Tibial nerve (tissue), 4 donors: ENCODE measurements around the gene FAM76B. TPM values are rescaled to one million over a fixed set of nuclear protein-coding genes. Genes with fewer than 3 reads are reported as not detected.

ENCODE experiments used
- DNase-seq, 2 donors: peaks; one replicate each; pipeline ENCODE4 v3.0.0-alpha.2; 2019; ENCODE audit warnings: low spot score in 2 of 2
- H3K27ac ChIP-seq, 4 donors: fragments of 200-600 bp; sonication (generic) in 3 of 4; one replicate each; pipeline ENCODE4 v1.5.1; 2017 to 2019; ENCODE audit warnings: mild to moderate bottlenecking in 1 of 4
- H3K27me3 ChIP-seq, 2 donors: fragments of 200-600 bp; sonication (generic) in 1 of 2; one replicate each; pipeline versions ENCODE4 v1.5.1 to v1.6.0; 2017 to 2019
- H3K36me3 ChIP-seq, 3 donors: fragments of 200-600 bp; sonication (generic); one replicate each; pipeline ENCODE4 v1.5.1; 2018 to 2019
- H3K4me1 ChIP-seq, 4 donors: fragments of 200-600 bp; sonication (generic) in 3 of 4; one replicate each; pipeline ENCODE4 v1.5.1; 2017 to 2019
- H3K4me3 ChIP-seq, 4 donors: fragments of 200-600 bp; sonication (generic) in 3 of 4; one replicate each; pipeline ENCODE4 v1.5.1; 2017 to 2019; ENCODE audit warnings: mild to moderate bottlenecking in 1 of 4, moderate library complexity in 1 of 4
- H3K9me3 ChIP-seq, 4 donors: fragments of 200-600 bp; sonication (generic) in 3 of 4; one replicate each; pipeline ENCODE4 v1.5.1; 2017 to 2019
- CTCF ChIP-seq, 5 experiments: fragments of 200-600 bp in 3 of 5; fragments of 450-650 bp in 2 of 5; sonication (generic) in 3 of 5; IDR thresholded peaks; one replicate each; pipeline ENCODE4 v1.5.1; 2016 to 2019; ENCODE audit warnings: antibody characterized with exemption in 5 of 5, mild to moderate bottlenecking in 3 of 5, moderate library complexity in 2 of 5
- EP300 ChIP-seq, 2 donors: sonication (generic); formaldehyde crosslinking; IDR thresholded peaks; one replicate each; pipeline ENCODE4 v1.6.1; 2017; ENCODE audit warnings: antibody characterized with exemption in 2 of 2, mild to moderate bottlenecking in 1 of 2
- POLR2A ChIP-seq, 2 donors: fragments of 450-650 bp; IDR thresholded peaks; one replicate each; pipeline ENCODE4 v1.6.1; 2017; ENCODE audit warnings: antibody characterized with exemption in 2 of 2, mild to moderate bottlenecking in 2 of 2, moderate library complexity in 2 of 2
- WGBS, 2 donors: methylation state at CpG; one replicate each; pipeline ENCODE4 v1.1.5; 2018; 5-methylcytosine and 5-hydroxymethylcytosine counted together
- total RNA-seq, 4 donors: library from RNA; depleted of rRNA; stranded (reverse); fragments of >200 nt; gene quantifications; one replicate each; pipeline ENCODE4 v1.1.0, GENCODE V29; 2016

The FAM76B gene
- total RNA-seq, 4 donors from 2014 or later: 46.1 to 91.8 (median 54.3) TPM

DNA sequence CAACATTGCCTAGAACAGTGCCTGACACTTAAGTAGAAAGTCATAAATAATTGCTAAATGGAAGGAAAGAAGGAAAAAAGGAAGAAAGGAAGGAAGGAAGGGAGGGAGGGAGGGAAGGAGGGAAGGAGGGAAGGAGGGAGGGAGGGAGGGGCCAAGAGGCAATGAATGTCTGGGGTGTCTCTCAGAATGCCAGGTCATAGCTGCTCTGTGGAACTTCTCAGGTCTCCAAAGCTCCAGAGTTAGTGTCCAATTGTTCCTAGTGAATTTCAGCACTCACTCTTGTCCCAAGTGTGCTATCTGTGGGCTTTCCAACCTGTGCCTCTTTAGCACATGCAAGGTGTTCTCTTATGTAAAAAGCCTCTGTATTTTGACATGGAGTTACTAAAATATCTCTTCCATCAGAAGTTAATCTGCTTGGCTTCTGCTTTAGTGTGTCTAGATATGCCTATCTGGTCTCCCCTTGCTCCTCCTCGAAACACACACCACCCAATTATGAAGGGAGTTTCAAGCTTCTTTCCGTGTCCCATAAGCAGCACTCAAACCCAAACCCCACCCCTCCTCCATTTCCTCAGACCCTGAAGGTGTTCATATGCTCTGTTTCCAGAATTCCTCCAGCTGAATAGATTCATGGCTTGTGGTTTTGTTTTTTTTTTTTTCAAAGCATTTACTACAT, 56.5 kb downstream of the FAM76B start:
- no peaks in the 10 kb centered on the region for H3K27me3 ChIP-seq
- no peaks in the 10 kb centered on the region for H3K9me3 ChIP-seq
- no peak for DNase-seq
- peaks cover 0 to 9% (median 0%) of the 10 kb centered on the region in 4 donors for H3K4me1 ChIP-seq
- 74 to 84% methylated on average over 2 of the region's 2 CpGs for WGBS, 2 donors
- no peak overlapping the region for H3K27ac ChIP-seq
- TF ChIP-seq CTCF (IDR thresholded peaks at IDR 0.05) (no peak), POLR2A (IDR thresholded peaks at IDR 0.05) (no peak)
- H3K36me3 ChIP-seq: no peaks in the 10 kb centered on the region
- no peak overlapping the region for H3K4me3 ChIP-seq

DNA sequence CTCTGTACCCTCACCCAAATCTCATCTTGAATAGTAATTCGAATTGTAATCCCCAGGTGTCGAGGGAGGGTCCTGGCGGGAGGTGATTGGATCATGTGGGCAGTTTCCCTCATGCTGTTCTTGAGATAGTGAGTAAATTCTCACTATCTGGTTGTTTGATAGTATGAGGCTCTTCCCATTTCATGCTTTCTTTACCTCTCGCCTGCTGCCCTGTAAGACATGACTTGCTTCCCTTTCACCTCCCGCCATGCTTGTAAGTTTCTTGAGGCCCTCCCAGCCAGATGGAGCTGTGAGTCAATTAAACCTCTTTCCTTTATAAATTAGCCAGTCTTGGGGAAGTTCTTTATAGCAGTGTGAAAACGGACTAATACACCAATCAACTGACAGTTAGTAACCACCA, 60.1 kb downstream of the FAM76B start:
- Histone ChIP-seq H3K27ac (no peak overlapping the region), H3K4me1 (peaks cover 0 to 7% (median 2%) of the 10 kb centered on the region in 4 donors), H3K4me3 (no peak overlapping the region), H3K9me3 (no peaks in the 10 kb centered on the region), H3K27me3 (no peaks in the 10 kb centered on the region), H3K36me3 (no peaks in the 10 kb centered on the region)
- TF ChIP-seq POLR2A (IDR thresholded peaks at IDR 0.05) (no peak), EP300 (IDR thresholded peaks at IDR 0.05) (no peak), CTCF (IDR thresholded peaks at IDR 0.05) (no peak)
- WGBS, 2 donors: 94% methylated on average over 6 of the region's 6 CpGs
- DNase-seq: no peak

- Histone ChIP-seq H3K9me3 (no peaks in the 10 kb centered on the region), H3K4me3 (no peak overlapping the region), H3K27me3 (no peaks in the 10 kb centered on the region), H3K36me3 (no peaks in the 10 kb centered on the region), H3K4me1 (peaks cover 0 to 7% (median under 1%) of the 10 kb centered on the region in 4 donors), H3K27ac (no peak overlapping the region)
- no peak for TF ChIP-seq CTCF (IDR thresholded peaks at IDR 0.05)
- no peak for TF ChIP-seq EP300 (IDR thresholded peaks at IDR 0.05)
- no peak for TF ChIP-seq POLR2A (IDR thresholded peaks at IDR 0.05)
- WGBS, 2 donors: 97 to 99% methylated on average over 2 of the region's 2 CpGs
- DNase-seq: no peak
These were observed 60.8 kb downstream of the FAM76B start for GRCh38 chr11:95728790-95729189.

DNA sequence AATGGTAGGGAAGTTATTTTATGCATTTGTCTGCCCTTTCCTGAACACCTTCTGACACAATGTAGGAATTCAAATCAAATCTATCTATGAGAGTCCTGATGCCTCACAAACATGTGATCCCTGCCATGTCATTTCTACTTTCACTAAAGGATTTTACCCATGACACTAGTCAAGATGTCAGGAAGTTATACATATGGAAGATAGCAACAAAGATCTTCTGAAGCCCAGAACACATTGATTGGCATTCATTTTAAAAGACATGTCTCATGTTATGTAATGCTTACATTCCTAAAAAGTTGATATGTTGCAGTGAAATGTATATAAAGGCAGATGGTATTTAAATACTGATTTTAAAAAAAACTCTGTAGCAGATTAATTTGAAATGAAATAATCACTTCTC, 61.5 kb downstream of the FAM76B start:
- no peak for TF ChIP-seq CTCF (IDR thresholded peaks at IDR 0.05)
- TF ChIP-seq POLR2A (IDR thresholded peaks at IDR 0.05): no peak
- no peak for TF ChIP-seq EP300 (IDR thresholded peaks at IDR 0.05)
- Histone ChIP-seq H3K27ac (no peak overlapping the region), H3K9me3 (no peaks in the 10 kb centered on the region), H3K36me3 (no peaks in the 10 kb centered on the region), H3K4me3 (no peak overlapping the region), H3K4me1 (peaks cover 0 to 7% (median 0%) of the 10 kb centered on the region in 4 donors), H3K27me3 (no peaks in the 10 kb centered on the region)
- no peak for DNase-seq

GRCh38 chr11:95727620-95728019, 62.0 kb downstream of the FAM76B start:
- H3K27me3 ChIP-seq: no peaks in the 10 kb centered on the region
- TF ChIP-seq CTCF (IDR thresholded peaks at IDR 0.05) (no peak), EP300 (IDR thresholded peaks at IDR 0.05) (no peak), POLR2A (IDR thresholded peaks at IDR 0.05) (no peak)
- peak overlapping the region in 1 of 4 donors; percentile 44 for H3K27ac ChIP-seq
- no peaks in the 10 kb centered on the region for H3K9me3 ChIP-seq
- H3K4me3 ChIP-seq: no peak overlapping the region
- 75 to 81% methylated on average over 6 of the region's 6 CpGs for WGBS, 2 donors
- no peak for DNase-seq
- H3K4me1 ChIP-seq: peaks cover 0 to 7% (median 0%) of the 10 kb centered on the region in 4 donors
- no peaks in the 10 kb centered on the region for H3K36me3 ChIP-seq
